Measurements from ENCODE around the gene GNPDA1.
A peak's percentile ranks its signal among the peaks of the same experiment; 100 is the strongest.
"Not testable (repeated sequence)": the region's sequence is repeated elsewhere in the genome, so short reads cannot be mapped to it uniquely, and the experiment has no call there.

Gene GNPDA1

GRCh38 chr5:142012792-142013388 is at the start of gene GNPDA1:
Gene GNPDA1 (minus strand): TSS chr5:142013027. CDS start chr5:142012035, 992 bp downstream.
- DNase-seq, result peak; percentile 62 to 66

- DNase-seq, result peak; percentile 25 to 33
These were observed 46.6 kb upstream of the GNPDA1 start for GRCh38 chr5:142059304-142059940.

GRCh38 chr5:142057697-142058056 is 44.9 kb upstream of the GNPDA1 start:
- no peak for DNase-seq

GRCh38 chr5:142056816-142057696 is 44.2 kb upstream of the GNPDA1 start:
- no peak for DNase-seq

- no peak for DNase-seq
These were observed 42.5 kb upstream of the GNPDA1 start for GRCh38 chr5:142055301-142055700.

GRCh38 chr5:142053426-142054151 is 40.8 kb upstream of the GNPDA1 start:
- DNase-seq, result peak; percentile 8 to 10

GRCh38 chr5:142052026-142052425 is 39.2 kb upstream of the GNPDA1 start:
- not testable (repeated sequence) for DNase-seq

- no peak for DNase-seq
These were observed 35.4 kb upstream of the GNPDA1 start for GRCh38 chr5:142048272-142048671.

- DNase-seq, result no peak
These were observed 33.4 kb upstream of the GNPDA1 start for GRCh38 chr5:142046191-142046590.

GRCh38 chr5:142040881-142041280 is 28.1 kb upstream of the GNPDA1 start:
- not testable (repeated sequence) for DNase-seq

GRCh38 chr5:142040285-142040684 is 27.5 kb upstream of the GNPDA1 start:
- no peak for DNase-seq

GRCh38 chr5:142038735-142039134 is 25.9 kb upstream of the GNPDA1 start:
- DNase-seq, result no peak

GRCh38 chr5:142037599-142037998 is 24.8 kb upstream of the GNPDA1 start:
- DNase-seq, result not testable (repeated sequence)

- DNase-seq, result no peak
These were observed 24.1 kb upstream of the GNPDA1 start for GRCh38 chr5:142036918-142037317.

- no peak for DNase-seq
These were observed 22.2 kb upstream of the GNPDA1 start for GRCh38 chr5:142034994-142035393.

- DNase-seq, result not testable (repeated sequence)
These were observed 21.1 kb upstream of the GNPDA1 start for GRCh38 chr5:142033632-142034567.

GRCh38 chr5:142032747-142033631 is 20.2 kb upstream of the GNPDA1 start:
- DNase-seq, result no peak

- no peak for DNase-seq
These were observed 19.3 kb upstream of the GNPDA1 start for GRCh38 chr5:142032150-142032549.

- no peak for DNase-seq
These were observed 12.8 kb upstream of the GNPDA1 start for GRCh38 chr5:142025637-142026036.

GRCh38 chr5:142024771-142025304 is 12.0 kb upstream of the GNPDA1 start:
- DNase-seq, result peak; percentile 91 to 93

GRCh38 chr5:142023836-142024235 is 11.0 kb upstream of the GNPDA1 start:
- no peak for DNase-seq
